ENCODE results near the gene SLC43A2. TPM values are rescaled to one million over a fixed set of nuclear protein-coding genes. Genes with fewer than 3 reads are reported as not detected.

Gene SLC43A2
- polyA plus RNA-seq, 1 donor (not counting 4 experiments of a cell fraction or from before 2014, with no cell fraction given), result 12.7 TPM

DNA sequence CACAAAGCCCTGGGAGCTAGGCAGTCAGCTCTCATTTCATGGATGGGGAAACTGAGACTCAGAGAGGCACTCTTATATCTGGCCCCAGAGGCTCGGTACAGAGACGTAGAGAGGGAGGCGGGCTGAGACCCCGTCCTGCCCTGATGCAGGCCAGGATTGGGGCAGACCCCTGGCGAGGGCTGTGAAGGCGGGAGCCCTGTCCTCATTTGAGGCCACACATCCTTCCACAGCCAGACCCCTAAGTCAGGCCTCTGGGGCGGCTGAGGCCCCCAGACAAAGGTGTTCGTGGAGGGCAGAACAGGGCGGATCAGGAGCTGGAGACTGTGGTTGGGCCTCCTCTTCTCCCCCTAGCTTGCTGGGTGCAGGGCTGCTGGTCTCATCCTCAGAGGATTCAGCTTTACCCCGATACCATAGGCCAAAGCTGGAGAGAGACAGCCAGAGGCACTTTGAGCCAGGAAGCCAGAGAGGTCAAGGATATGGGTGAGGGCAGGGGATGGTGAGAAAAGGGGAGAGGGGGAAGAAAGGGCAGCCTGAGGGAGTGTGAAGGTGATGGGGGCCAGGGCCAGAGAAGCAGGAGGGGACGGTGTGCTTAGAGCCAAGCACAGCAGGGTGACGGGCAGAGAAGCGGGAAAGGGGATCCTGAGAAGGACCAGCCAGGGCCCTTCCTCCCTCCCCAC is 17.7 kb upstream of the SLC43A2 start:
- DNase-seq (ENCODE audit: low read depth, low spot score), result no peak
- Histone ChIP-seq H3K9ac (ENCODE audit: control insufficient read depth, extremely low read depth, insufficient read depth, low read length) (no peak overlapping the region), H3K27me3 (ENCODE audit: control insufficient read depth, extremely low read depth, insufficient read depth, low read length) (no peaks in the 10 kb centered on the region), H3K79me2 (ENCODE audit: control insufficient read depth, insufficient read depth, low read length) (no peaks in the 10 kb centered on the region), H2AFZ (ENCODE audit: control insufficient read depth, low read length) (no peak overlapping the region), H3K4me1 (ENCODE audit: control insufficient read depth, extremely low read depth, insufficient read depth, low read length) (peaks cover 33% of the 10 kb centered on the region), H3K9me3 (ENCODE audit: control insufficient read depth, low read depth, low read length) (no peaks in the 10 kb centered on the region), H3K4me3 (ENCODE audit: control insufficient read depth in 2 of 3, extremely low read depth in 1 of 3, insufficient read depth in 2 of 3, low read depth in 1 of 3, low read length in 3 of 3) (no peak overlapping the region), H3K27ac (ENCODE audit: control insufficient read depth, insufficient read depth, low read length) (no peak overlapping the region), H4K20me1 (ENCODE audit: control insufficient read depth, extremely low read depth, insufficient read depth, low read length) (peaks cover 2% of the 10 kb centered on the region), H3K36me3 (ENCODE audit: control insufficient read depth in 2 of 2, extremely low read depth in 1 of 2, insufficient read depth in 2 of 2, low read length in 2 of 2) (peaks cover 8 to 10% of the 10 kb centered on the region in 2 experiments), H3K9me1 (ENCODE audit: control insufficient read depth, extremely low read depth, insufficient read depth, low read length) (no peaks in the 10 kb centered on the region), H3K4me2 (ENCODE audit: control insufficient read depth, extremely low read depth, insufficient read depth, low read depth, low read length) (no peak overlapping the region)
- dilution Hi-C loops (cut with MboI; ENCODE audit: extremely low pct_ligation_motif_present, low sequenced_read_pairs), result no loop called here
- FAIRE-seq, result no peak
- no peak for TF ChIP-seq EZH2 (IDR thresholded peaks at IDR 0.05; ENCODE audit: low read length)
- TF ChIP-seq, protein P1, sequence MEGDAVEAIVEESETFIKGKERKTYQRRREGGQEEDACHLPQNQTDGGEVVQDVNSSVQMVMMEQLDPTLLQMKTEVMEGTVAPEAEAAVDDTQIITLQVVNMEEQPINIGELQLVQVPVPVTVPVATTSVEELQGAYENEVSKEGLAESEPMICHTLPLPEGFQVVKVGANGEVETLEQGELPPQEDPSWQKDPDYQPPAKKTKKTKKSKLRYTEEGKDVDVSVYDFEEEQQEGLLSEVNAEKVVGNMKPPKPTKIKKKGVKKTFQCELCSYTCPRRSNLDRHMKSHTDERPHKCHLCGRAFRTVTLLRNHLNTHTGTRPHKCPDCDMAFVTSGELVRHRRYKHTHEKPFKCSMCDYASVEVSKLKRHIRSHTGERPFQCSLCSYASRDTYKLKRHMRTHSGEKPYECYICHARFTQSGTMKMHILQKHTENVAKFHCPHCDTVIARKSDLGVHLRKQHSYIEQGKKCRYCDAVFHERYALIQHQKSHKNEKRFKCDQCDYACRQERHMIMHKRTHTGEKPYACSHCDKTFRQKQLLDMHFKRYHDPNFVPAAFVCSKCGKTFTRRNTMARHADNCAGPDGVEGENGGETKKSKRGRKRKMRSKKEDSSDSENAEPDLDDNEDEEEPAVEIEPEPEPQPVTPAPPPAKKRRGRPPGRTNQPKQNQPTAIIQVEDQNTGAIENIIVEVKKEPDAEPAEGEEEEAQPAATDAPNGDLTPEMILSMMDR (optimal IDR thresholded peaks at IDR 0.05 in 1 of 3, IDR thresholded peaks at IDR 0.05 in 1 of 3, conservative IDR thresholded peaks at IDR 0.05 in 1 of 3; ENCODE audit: extremely low read depth in 1 of 3, insufficient read depth in 2 of 3, low read length in 3 of 3), result no peak

DNA sequence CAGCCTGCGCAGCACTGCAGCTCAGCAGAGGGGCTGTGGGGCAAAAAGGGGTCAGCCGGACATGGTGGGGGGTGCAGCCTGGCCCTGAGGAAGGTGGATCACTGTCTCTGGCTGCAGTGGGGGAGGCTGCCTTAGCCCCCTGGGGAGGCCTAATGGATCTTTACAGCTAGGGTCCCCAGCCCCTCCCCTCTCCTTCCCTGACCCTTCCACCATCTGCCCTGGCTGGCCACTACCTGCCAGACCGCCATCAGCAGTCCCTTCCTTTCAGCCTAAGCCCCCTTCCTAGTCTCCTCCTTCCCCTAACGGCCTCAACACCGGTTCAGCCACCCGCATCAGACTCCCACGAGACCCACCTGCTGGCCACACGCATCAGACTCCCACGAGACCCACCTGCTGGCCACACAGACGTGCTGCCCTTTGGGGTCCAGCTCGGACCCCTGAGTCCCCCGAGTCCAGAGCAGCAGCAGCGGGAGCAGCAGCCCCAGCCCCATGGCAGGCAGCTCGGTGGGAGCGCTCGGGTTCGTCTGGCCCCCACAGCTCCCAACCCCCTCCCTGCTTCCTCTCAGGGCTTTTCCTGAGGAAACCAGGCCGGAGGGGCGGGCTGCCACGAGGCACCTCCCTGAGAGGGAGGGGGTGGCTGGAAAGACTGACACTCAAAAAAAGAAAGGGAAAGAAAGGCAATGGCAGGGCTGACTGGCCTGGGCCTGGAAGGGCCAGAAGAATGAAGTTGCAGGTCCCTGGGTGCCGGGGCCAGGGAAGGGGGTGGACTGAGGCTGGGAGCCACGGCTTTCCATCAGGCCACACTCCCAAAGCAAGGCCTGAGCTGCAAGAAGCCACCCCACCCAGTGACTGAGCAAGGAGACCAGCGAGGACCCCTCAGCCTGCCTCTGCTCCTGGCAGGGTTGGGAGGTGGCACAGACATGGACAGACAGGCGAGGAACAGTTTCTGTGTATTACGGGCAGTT is 16.9 kb upstream of the SLC43A2 start, which contains the start of gene SCARF1:
Gene SCARF1, minus strand, starts transcription at position 526 of the 965 bp plus-strand sequence. Its CDS starts 35 bp downstream, at position 491.
- Histone ChIP-seq H2AFZ (ENCODE audit: control insufficient read depth, low read length) (no peak within 1 kb of the TSS), H3K4me2 (ENCODE audit: control insufficient read depth, extremely low read depth, insufficient read depth, low read depth, low read length) (peak within 1 kb of the TSS; percentile 67), H3K9me1 (ENCODE audit: control insufficient read depth, extremely low read depth, insufficient read depth, low read length) (no peaks in the 10 kb centered on the region), H3K4me1 (ENCODE audit: control insufficient read depth, extremely low read depth, insufficient read depth, low read length) (peaks cover 31% of the 10 kb centered on the region), H3K27me3 (ENCODE audit: control insufficient read depth, extremely low read depth, insufficient read depth, low read length) (no peaks in the 10 kb centered on the region), H3K36me3 (ENCODE audit: control insufficient read depth in 2 of 2, extremely low read depth in 1 of 2, insufficient read depth in 2 of 2, low read length in 2 of 2) (peaks cover 0 to 1% of the 10 kb centered on the region in 2 experiments), H3K9ac (ENCODE audit: control insufficient read depth, extremely low read depth, insufficient read depth, low read length) (no peak within 1 kb of the TSS), H4K20me1 (ENCODE audit: control insufficient read depth, extremely low read depth, insufficient read depth, low read length) (no peaks in the 10 kb centered on the region), H3K79me2 (ENCODE audit: control insufficient read depth, insufficient read depth, low read length) (no peaks in the 10 kb centered on the region), H3K4me3 (ENCODE audit: control insufficient read depth in 2 of 3, extremely low read depth in 1 of 3, insufficient read depth in 2 of 3, low read depth in 1 of 3, low read length in 3 of 3) (no peak within 1 kb of the TSS), H3K27ac (ENCODE audit: control insufficient read depth, insufficient read depth, low read length) (no peak within 1 kb of the TSS), H3K9me3 (ENCODE audit: control insufficient read depth, low read depth, low read length) (no peaks in the 10 kb centered on the region)
- FAIRE-seq, result no peak
- TF ChIP-seq, protein P1 (optimal IDR thresholded peaks at IDR 0.05 in 1 of 3, IDR thresholded peaks at IDR 0.05 in 1 of 3, conservative IDR thresholded peaks at IDR 0.05 in 1 of 3; ENCODE audit: extremely low read depth in 1 of 3, insufficient read depth in 2 of 3, low read length in 3 of 3), result no peak
- no peak for TF ChIP-seq EZH2 (IDR thresholded peaks at IDR 0.05; ENCODE audit: low read length)
- dilution Hi-C loops (cut with MboI; ENCODE audit: extremely low pct_ligation_motif_present, low sequenced_read_pairs), result no loop called here
- no peak for DNase-seq (ENCODE audit: low read depth, low spot score)
